ENCODE measurements around the gene CLDND1. TPM values are rescaled to one million over a fixed set of nuclear protein-coding genes. Genes with fewer than 3 reads are reported as not detected.

Gene CLDND1
- total RNA-seq, 4 donors from 2014 or later: 70.2 to 112 (median 91.6) TPM

DNA sequence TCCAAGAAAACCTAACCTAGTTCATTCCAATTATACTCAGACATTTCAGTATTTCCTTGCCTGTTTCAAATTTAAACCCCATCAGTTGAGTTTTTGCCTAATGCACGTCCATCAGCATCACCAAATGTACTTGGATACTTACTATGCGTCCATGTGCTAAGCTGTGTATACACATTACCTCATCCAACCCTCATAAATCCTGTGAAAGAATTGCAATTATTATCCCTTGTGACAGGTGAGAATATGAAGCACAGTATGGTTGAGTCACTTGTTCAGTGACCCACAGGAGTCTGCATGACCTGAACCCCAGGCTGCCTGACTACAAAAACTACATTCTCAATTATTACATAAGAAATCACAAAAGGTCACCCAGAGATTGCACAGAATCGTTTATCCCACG lies 22.7 kb downstream of the CLDND1 start:
- DNase-seq: no peak
- Histone ChIP-seq H3K4me3 (replicated peaks in 1 of 3) (no peak overlapping the region), H3K9me3 (no peaks in the 10 kb centered on the region), H3K36me3 (no peaks in the 10 kb centered on the region), H3K27ac (no peak overlapping the region), H3K4me1 (no peaks in the 10 kb centered on the region), H3K27me3 (no peaks in the 10 kb centered on the region)
- intact Hi-C loops (cut with DNase I): no loop called here
- WGBS, 2 donors: 84 to 88% methylated on average over 4 of the region's 4 CpGs
- no peak for TF ChIP-seq POLR2A (IDR thresholded peaks at IDR 0.05)

DNA sequence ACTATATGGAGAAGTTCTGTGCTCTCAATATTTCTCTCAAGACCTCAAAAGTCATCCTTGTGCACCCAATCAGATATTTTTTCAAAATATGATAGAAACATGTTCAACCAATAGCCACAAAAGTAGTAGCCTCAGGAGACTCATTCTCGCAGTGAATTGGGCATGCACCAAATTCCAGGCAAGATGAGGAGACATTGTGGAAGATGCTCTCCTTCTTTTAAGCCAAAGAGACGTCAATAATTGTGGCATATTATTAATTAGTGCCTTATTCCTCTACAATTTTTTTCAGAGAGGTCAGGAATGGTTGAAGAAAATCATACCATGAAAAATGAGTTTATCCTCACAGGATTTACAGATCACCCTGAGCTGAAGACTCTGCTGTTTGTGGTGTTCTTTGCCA lies 25.3 kb downstream of the CLDND1 start, which contains the start of gene OR5K2:
OR5K2 (plus strand) TSS at position 301 of the 400 bp plus-strand sequence; CDS start at position 301, 0 bp downstream.
- Histone ChIP-seq H3K36me3 (no peaks in the 10 kb centered on the region), H3K4me3 (replicated peaks in 1 of 3) (no peak within 1 kb of the TSS), H3K4me1 (no peaks in the 10 kb centered on the region), H3K9me3 (no peaks in the 10 kb centered on the region), H3K27ac (no peak within 1 kb of the TSS), H3K27me3 (no peaks in the 10 kb centered on the region)
- no peak for DNase-seq
- no peak for TF ChIP-seq POLR2A (IDR thresholded peaks at IDR 0.05)
- TF ChIP-seq, protein P1, sequence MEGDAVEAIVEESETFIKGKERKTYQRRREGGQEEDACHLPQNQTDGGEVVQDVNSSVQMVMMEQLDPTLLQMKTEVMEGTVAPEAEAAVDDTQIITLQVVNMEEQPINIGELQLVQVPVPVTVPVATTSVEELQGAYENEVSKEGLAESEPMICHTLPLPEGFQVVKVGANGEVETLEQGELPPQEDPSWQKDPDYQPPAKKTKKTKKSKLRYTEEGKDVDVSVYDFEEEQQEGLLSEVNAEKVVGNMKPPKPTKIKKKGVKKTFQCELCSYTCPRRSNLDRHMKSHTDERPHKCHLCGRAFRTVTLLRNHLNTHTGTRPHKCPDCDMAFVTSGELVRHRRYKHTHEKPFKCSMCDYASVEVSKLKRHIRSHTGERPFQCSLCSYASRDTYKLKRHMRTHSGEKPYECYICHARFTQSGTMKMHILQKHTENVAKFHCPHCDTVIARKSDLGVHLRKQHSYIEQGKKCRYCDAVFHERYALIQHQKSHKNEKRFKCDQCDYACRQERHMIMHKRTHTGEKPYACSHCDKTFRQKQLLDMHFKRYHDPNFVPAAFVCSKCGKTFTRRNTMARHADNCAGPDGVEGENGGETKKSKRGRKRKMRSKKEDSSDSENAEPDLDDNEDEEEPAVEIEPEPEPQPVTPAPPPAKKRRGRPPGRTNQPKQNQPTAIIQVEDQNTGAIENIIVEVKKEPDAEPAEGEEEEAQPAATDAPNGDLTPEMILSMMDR (IDR thresholded peaks at IDR 0.05): no peak
- WGBS, 2 donors: 77 to 84% methylated on average over 2 of the region's 2 CpGs
- intact Hi-C loops (cut with DNase I): no loop called here

DNA sequence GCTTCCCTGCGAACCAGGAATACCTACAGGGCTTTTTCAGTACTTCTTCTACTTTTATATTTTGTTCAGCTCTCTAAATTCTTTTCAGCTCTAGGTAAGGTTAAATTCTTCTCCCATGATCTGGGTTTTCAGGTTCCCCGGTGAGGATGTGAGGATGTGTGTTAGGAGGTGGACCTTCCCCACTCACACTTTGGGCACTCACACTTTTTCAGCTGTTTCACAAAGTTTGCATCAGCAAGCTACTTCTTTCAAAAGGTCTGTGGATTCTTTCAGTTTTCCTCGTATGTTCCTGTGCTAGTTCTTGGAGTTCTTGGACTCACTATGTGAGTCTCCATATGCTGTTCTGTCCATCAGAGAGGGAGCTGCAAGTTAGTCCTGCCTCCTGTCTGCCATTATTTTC lies 39.1 kb downstream of the CLDND1 start:
- DNase-seq: no peak
- Histone ChIP-seq H3K4me3 (replicated peaks in 1 of 3) (no peak overlapping the region), H3K9me3 (no peaks in the 10 kb centered on the region), H3K27ac (no peak overlapping the region), H3K36me3 (no peaks in the 10 kb centered on the region), H3K4me1 (no peaks in the 10 kb centered on the region), H3K27me3 (no peaks in the 10 kb centered on the region)
- intact Hi-C loops (cut with DNase I): no loop called here
- no peak for TF ChIP-seq POLR2A (IDR thresholded peaks at IDR 0.05)
- TF ChIP-seq, protein P1 (IDR thresholded peaks at IDR 0.05): no peak
- WGBS, 2 donors: 85 to 86% methylated on average over 3 of the region's 3 CpGs

DNA sequence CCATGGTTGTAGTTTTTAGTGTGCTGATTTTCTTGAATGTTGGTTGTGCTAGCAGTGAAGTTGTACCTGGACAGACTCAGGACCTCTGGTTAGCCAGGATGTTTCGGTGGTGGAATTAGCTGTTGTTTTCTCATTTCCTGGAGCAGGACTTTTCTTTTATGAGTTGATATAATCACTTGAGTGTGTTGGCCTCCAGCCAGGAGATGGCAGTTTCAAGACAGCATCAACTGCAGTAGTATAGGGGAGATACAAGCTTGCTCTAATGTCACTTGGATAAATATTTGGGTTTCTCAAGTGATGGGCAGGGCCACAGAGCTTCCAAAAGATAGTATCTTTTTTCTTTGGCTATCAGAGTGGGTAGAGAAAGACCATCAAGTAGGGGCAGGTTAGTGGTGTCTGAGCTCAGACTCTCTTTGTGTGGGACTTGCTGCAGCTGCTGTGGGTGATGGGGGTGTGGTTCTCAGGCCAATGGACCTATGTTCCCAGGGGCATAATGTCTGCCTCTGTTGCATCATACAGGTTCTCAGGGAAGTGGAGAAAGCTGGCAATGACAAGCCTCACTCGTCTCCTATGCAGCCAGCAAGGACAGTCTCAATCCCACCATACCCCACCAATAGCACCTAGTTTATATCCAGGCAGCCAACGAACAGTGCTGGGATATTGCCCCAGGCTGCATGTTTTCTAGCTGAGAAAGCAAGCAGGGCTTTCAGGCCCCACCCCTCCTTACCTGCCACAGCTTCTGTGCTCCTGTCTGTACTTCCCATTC lies 39.8 kb downstream of the CLDND1 start:
- no peaks in the 10 kb centered on the region for H3K9me3 ChIP-seq
- intact Hi-C loops (cut with DNase I): no loop called here
- 52 to 74% methylated on average over 3 of the region's 3 CpGs for WGBS, 2 donors

More for the DNA sequence above, 39.8 kb downstream of the CLDND1 start:
- no peak overlapping the region for H3K4me3 ChIP-seq (replicated peaks in 1 of 3)
- DNase-seq: no peak
- TF ChIP-seq, protein P1 (IDR thresholded peaks at IDR 0.05): no peak
- no peak for TF ChIP-seq POLR2A (IDR thresholded peaks at IDR 0.05)
- no peaks in the 10 kb centered on the region for H3K4me1 ChIP-seq
- H3K27me3 ChIP-seq: no peaks in the 10 kb centered on the region
- no peaks in the 10 kb centered on the region for H3K36me3 ChIP-seq
- no peak overlapping the region for H3K27ac ChIP-seq

Small RNA genes lying within 50 kb of the gene (small RNA-seq; reads per million reads assigned to genes)
- gene RPL38P4: not detected

Other genes with a start within 250 kb of the CLDND1 start
- gene OR5H2, start 240.4 kb downstream of the CLDND1 start, total RNA-seq: not detected
- not detected for gene OR5K4, start 169.0 kb downstream of the CLDND1 start, total RNA-seq
- gene OR5K3, start 132.2 kb downstream of the CLDND1 start, total RNA-seq: not detected
- not detected for gene OR5K1, start 59.7 kb downstream of the CLDND1 start, total RNA-seq
- not detected for gene OR5K2, start 25.2 kb downstream of the CLDND1 start, total RNA-seq
- gene GPR15, start 9.1 kb upstream of the CLDND1 start, total RNA-seq: not detected
- gene CPOX, start 70.7 kb upstream of the CLDND1 start, total RNA-seq: 10 to 100 TPM; 14.8 to 27.9 (median 26.3) TPM
- gene ST3GAL6, start 240.4 kb upstream of the CLDND1 start, total RNA-seq: 10 to 100 TPM in 2 of 4 donors, 1 to 10 TPM in 2; 7.4 to 14.5 (median 9.9) TPM